ENCODE measurements around the gene PREX1. TPM values are rescaled to one million over a fixed set of nuclear protein-coding genes. Genes with fewer than 3 reads are reported as not detected.

PREX1 gene
- total RNA-seq, 4 donors from 2014 or later, result 29.5 to 121 (median 40.9) TPM

- no peak for ATAC-seq (ENCODE audit: low FRiP score)
- DNase-seq (ENCODE audit: low spot score), result no peak
- TF ChIP-seq CTCF (IDR thresholded peaks at IDR 0.05), result no peak
These were observed 169.3 kb downstream of the PREX1 start for GRCh38 chr20:48658505-48658904.

GRCh38 chr20:48658198-48658476 lies 169.7 kb downstream of the PREX1 start:
- DNase-seq (ENCODE audit: low spot score) (no peak), ATAC-seq (ENCODE audit: low FRiP score) (no peak)
- no peak for TF ChIP-seq CTCF (IDR thresholded peaks at IDR 0.05)

- peak in 1 of 3 donors; percentile 70 for TF ChIP-seq CTCF (IDR thresholded peaks at IDR 0.05)
- ATAC-seq (ENCODE audit: low FRiP score), result no peak
- peak; percentile 42 for DNase-seq (ENCODE audit: low spot score)
These were observed 170.2 kb downstream of the PREX1 start for GRCh38 chr20:48657426-48658197.

- no peak for TF ChIP-seq CTCF (IDR thresholded peaks at IDR 0.05)
- no peak for DNase-seq (ENCODE audit: low spot score)
- ATAC-seq (ENCODE audit: low FRiP score), result no peak
These were observed 171.1 kb downstream of the PREX1 start for GRCh38 chr20:48656661-48657211.

- no peak for TF ChIP-seq CTCF (IDR thresholded peaks at IDR 0.05)
- ATAC-seq (ENCODE audit: low FRiP score) (no peak), DNase-seq (ENCODE audit: low spot score) (no peak)
These were observed 171.7 kb downstream of the PREX1 start for GRCh38 chr20:48656137-48656536.

- ATAC-seq (ENCODE audit: low FRiP score) (no peak), DNase-seq (ENCODE audit: low spot score) (no peak)
- TF ChIP-seq CTCF (IDR thresholded peaks at IDR 0.05), result no peak
These were observed 174.1 kb downstream of the PREX1 start for GRCh38 chr20:48653706-48654051.
